ENCODE results near the gene CLCN2. TPM values are rescaled to one million over a fixed set of nuclear protein-coding genes. Genes with fewer than 3 reads are reported as not detected.

Gene CLCN2
- 0.53 TPM for polyA plus RNA-seq

- H3K27me3 Mint-ChIP-seq = no peaks in the 10 kb centered on the region
- H3K4me3 Mint-ChIP-seq = peak within 1 kb of the TSS; percentile 92 to 99 (median 95)
- no peaks in the 10 kb centered on the region for H3K36me3 Mint-ChIP-seq
- peaks cover 11 to 15% (median 12%) of the 10 kb centered on the region in 3 donors for H3K4me1 Mint-ChIP-seq
- H3K9me3 Mint-ChIP-seq = no peaks in the 10 kb centered on the region
- H3K27ac Mint-ChIP-seq = peak within 1 kb of the TSS; percentile 80 to 98 (median 90)
These were observed at the start of gene CLCN2, which contains the start of gene POLR2H for GRCh38 chr3:184361532-184361931. TSS of gene CLCN2 (minus strand) at chr3:184361605. CDS start at chr3:184361479, 126 bp downstream. TSS of gene POLR2H (plus strand) at chr3:184361710. CDS start at chr3:184363493, 1,783 bp downstream.

- no peak overlapping the region for H3K4me3 Mint-ChIP-seq
- no peak overlapping the region for H3K27ac Mint-ChIP-seq
- H3K4me1 Mint-ChIP-seq = peaks cover 0 to 2% (median 0%) of the 10 kb centered on the region in 3 donors
- no peaks in the 10 kb centered on the region for H3K36me3 Mint-ChIP-seq
- H3K27me3 Mint-ChIP-seq = peaks cover 8% of the 10 kb centered on the region
- H3K9me3 Mint-ChIP-seq = no peaks in the 10 kb centered on the region
These were observed 48.6 kb upstream of the CLCN2 start for GRCh38 chr3:184409946-184410500.

- Mint-ChIP-seq H3K27me3 (peaks cover 8% of the 10 kb centered on the region), H3K4me1 (peaks cover 0 to 3% (median 0%) of the 10 kb centered on the region in 3 donors), H3K27ac (no peak overlapping the region), H3K36me3 (no peaks in the 10 kb centered on the region), H3K4me3 (no peak overlapping the region), H3K9me3 (no peaks in the 10 kb centered on the region)
These were observed 48.0 kb upstream of the CLCN2 start for GRCh38 chr3:184409331-184409926.

- H3K36me3 Mint-ChIP-seq = no peaks in the 10 kb centered on the region
- H3K27me3 Mint-ChIP-seq = peaks cover 11% of the 10 kb centered on the region
- H3K4me1 Mint-ChIP-seq = peaks cover 0 to 3% (median 0%) of the 10 kb centered on the region in 3 donors
- H3K27ac Mint-ChIP-seq = no peak overlapping the region
- no peaks in the 10 kb centered on the region for H3K9me3 Mint-ChIP-seq
- no peak overlapping the region for H3K4me3 Mint-ChIP-seq
These were observed 43.9 kb upstream of the CLCN2 start for GRCh38 chr3:184405075-184406030.

- H3K27ac Mint-ChIP-seq = no peak overlapping the region
- H3K4me3 Mint-ChIP-seq = no peak overlapping the region
- H3K27me3 Mint-ChIP-seq = peaks cover 12% of the 10 kb centered on the region
- no peaks in the 10 kb centered on the region for H3K36me3 Mint-ChIP-seq
- H3K9me3 Mint-ChIP-seq = no peaks in the 10 kb centered on the region
- H3K4me1 Mint-ChIP-seq = no peaks in the 10 kb centered on the region
These were observed 38.0 kb upstream of the CLCN2 start for GRCh38 chr3:184399410-184399809.

- no peak overlapping the region for H3K4me3 Mint-ChIP-seq
- H3K9me3 Mint-ChIP-seq = no peaks in the 10 kb centered on the region
- H3K36me3 Mint-ChIP-seq = no peaks in the 10 kb centered on the region
- H3K27me3 Mint-ChIP-seq = peaks cover 10% of the 10 kb centered on the region
- no peak overlapping the region for H3K27ac Mint-ChIP-seq
- no peaks in the 10 kb centered on the region for H3K4me1 Mint-ChIP-seq
These were observed 33.9 kb upstream of the CLCN2 start for GRCh38 chr3:184395320-184395660.

GRCh38 chr3:184391266-184391665, 29.9 kb upstream of the CLCN2 start:
- no peak overlapping the region for H3K4me3 Mint-ChIP-seq
- peaks cover 21% of the 10 kb centered on the region for H3K27me3 Mint-ChIP-seq
- peaks cover 3% of the 10 kb centered on the region for H3K36me3 Mint-ChIP-seq
- no peak overlapping the region for H3K27ac Mint-ChIP-seq
- H3K9me3 Mint-ChIP-seq = no peaks in the 10 kb centered on the region
- H3K4me1 Mint-ChIP-seq = no peaks in the 10 kb centered on the region

GRCh38 chr3:184389935-184390528, 28.6 kb upstream of the CLCN2 start:
- H3K4me1 Mint-ChIP-seq = no peaks in the 10 kb centered on the region
- H3K36me3 Mint-ChIP-seq = peaks cover 3% of the 10 kb centered on the region
- H3K4me3 Mint-ChIP-seq = no peak overlapping the region
- H3K27me3 Mint-ChIP-seq = peaks cover 25% of the 10 kb centered on the region
- no peaks in the 10 kb centered on the region for H3K9me3 Mint-ChIP-seq
- no peak overlapping the region for H3K27ac Mint-ChIP-seq

GRCh38 chr3:184389384-184389783, 28.0 kb upstream of the CLCN2 start:
- H3K4me3 Mint-ChIP-seq = no peak overlapping the region
- H3K27ac Mint-ChIP-seq = no peak overlapping the region
- H3K27me3 Mint-ChIP-seq = peaks cover 30% of the 10 kb centered on the region
- no peaks in the 10 kb centered on the region for H3K4me1 Mint-ChIP-seq
- H3K9me3 Mint-ChIP-seq = no peaks in the 10 kb centered on the region
- H3K36me3 Mint-ChIP-seq = peaks cover 3% of the 10 kb centered on the region

- Mint-ChIP-seq H3K27ac (no peak overlapping the region), H3K4me1 (no peaks in the 10 kb centered on the region), H3K9me3 (no peaks in the 10 kb centered on the region), H3K27me3 (peaks cover 32% of the 10 kb centered on the region), H3K4me3 (no peak overlapping the region), H3K36me3 (peaks cover 3% of the 10 kb centered on the region)
These were observed 27.5 kb upstream of the CLCN2 start for GRCh38 chr3:184388936-184389230.

- Mint-ChIP-seq H3K9me3 (no peaks in the 10 kb centered on the region), H3K27me3 (peaks cover 32% of the 10 kb centered on the region), H3K36me3 (peaks cover 3% of the 10 kb centered on the region), H3K4me1 (no peaks in the 10 kb centered on the region), H3K4me3 (no peak overlapping the region), H3K27ac (no peak overlapping the region)
These were observed 26.9 kb upstream of the CLCN2 start for GRCh38 chr3:184388164-184388935.

- H3K36me3 Mint-ChIP-seq = peaks cover 3% of the 10 kb centered on the region
These were observed 25.8 kb upstream of the CLCN2 start for GRCh38 chr3:184387174-184387714.

GRCh38 chr3:184386047-184386806, 24.8 kb upstream of the CLCN2 start:
- peak overlapping the region in 1 of 4 donors; percentile 52 for H3K4me3 Mint-ChIP-seq
- no peaks in the 10 kb centered on the region for H3K9me3 Mint-ChIP-seq
- H3K27ac Mint-ChIP-seq = no peak overlapping the region
- peaks cover 3% of the 10 kb centered on the region for H3K36me3 Mint-ChIP-seq
- peaks cover 45% of the 10 kb centered on the region for H3K27me3 Mint-ChIP-seq
- H3K4me1 Mint-ChIP-seq = peaks cover 0 to 2% (median 0%) of the 10 kb centered on the region in 3 donors

More at GRCh38 chr3:184387174-184387714, 25.8 kb upstream of the CLCN2 start:
- Mint-ChIP-seq H3K4me3 (no peak overlapping the region), H3K4me1 (no peaks in the 10 kb centered on the region), H3K9me3 (no peaks in the 10 kb centered on the region), H3K27me3 (peaks cover 42% of the 10 kb centered on the region), H3K27ac (no peak overlapping the region)

Data from IgD-negative memory B cell (primary cell).